Measurements from ENCODE around the gene KIAA1671.

GRCh38 chr22:25125693-25126357 is 173.3 kb downstream of the KIAA1671 start:
- TF ChIP-seq YY1 (IDR thresholded peaks at IDR 0.05; ENCODE audit: insufficient read depth, insufficient read length) (no peak), ZNF274 (IDR thresholded peaks at IDR 0.05; ENCODE audit: low read depth, low read length) (no peak)
